Measurements from ENCODE around the gene LMAN2L.

- TF ChIP-seq CTCF (IDR thresholded peaks at IDR 0.05) (no peak), POLR2A (IDR thresholded peaks at IDR 0.05) (no peak), EP300 (IDR thresholded peaks at IDR 0.05) (no peak)
Observed at GRCh38 chr2:96783388-96783787, 43.5 kb upstream of the LMAN2L start.
